Sigmoid colon (tissue), 7 donors: Measurements from ENCODE around the gene DPM2. TPM values are rescaled to one million over a fixed set of nuclear protein-coding genes. Genes with fewer than 3 reads are reported as not detected.

Experiments
- DNase-seq: peaks from one replicate; pipeline ENCODE4 v3.0.0-alpha.2; 2019
- H3K27ac ChIP-seq, 4 donors: fragments of 200-600 bp; sonication (generic); one replicate each; pipeline ENCODE4 v1.5.1; 2016 to 2019; ENCODE audit warnings: mild to moderate bottlenecking in 1 of 4
- H3K27me3 ChIP-seq, 3 donors: fragments of 200-600 bp; sonication (generic); one replicate each; pipeline ENCODE4 v1.5.1; 2019; ENCODE audit warnings: mild to moderate bottlenecking in 1 of 3
- H3K36me3 ChIP-seq, 4 donors: fragments of 200-600 bp; sonication (generic); one replicate each; pipeline ENCODE4 v1.5.1; 2016 to 2019
- H3K4me1 ChIP-seq, 4 donors: fragments of 200-600 bp; sonication (generic); one replicate each; pipeline ENCODE4 v1.5.1; 2017 to 2019
- H3K4me3 ChIP-seq, 4 donors: fragments of 200-600 bp; sonication (generic); one replicate each; pipeline ENCODE4 v1.5.1; 2017 to 2019; ENCODE audit warnings: mild to moderate bottlenecking in 2 of 4, moderate library complexity in 1 of 4
- H3K9me3 ChIP-seq, 4 donors: fragments of 200-600 bp in 3 of 4; sonication (generic) in 3 of 4; one replicate each; pipeline versions ENCODE4 v1.5.1 to v1.6.1; 2013 to 2019
- EP300 ChIP-seq, 4 donors: sonication (generic); formaldehyde crosslinking; IDR thresholded peaks; one replicate each; pipeline ENCODE4 v1.6.1; 2017; ENCODE audit warnings: antibody characterized with exemption in 4 of 4
- POLR2A ChIP-seq, 2 donors: fragments of 450-650 bp; IDR thresholded peaks; one replicate each; pipeline ENCODE4 v1.6.1; 2016; ENCODE audit warnings: antibody characterized with exemption in 2 of 2, mild to moderate bottlenecking in 2 of 2, moderate library complexity in 2 of 2
- POLR2AphosphoS5 ChIP-seq, 4 donors: sonication (generic); formaldehyde crosslinking; IDR thresholded peaks; one replicate each; pipeline ENCODE4 v1.6.1; 2017; ENCODE audit warnings: antibody characterized with exemption in 4 of 4
- WGBS, 2 donors: extraction: QIAGEN DNeasy Blood & Tissue Kit; methylation state at CpG; one replicate each; pipeline ENCODE4 v1.1.7; 2013; 5-methylcytosine and 5-hydroxymethylcytosine counted together
- intact Hi-C: fragments of 100-400 bp; cut with DNase I; formaldehyde crosslinking; loops from one replicate; pipeline ENCODE4 v1.15.1; 2023
- polyA plus RNA-seq, 3 donors: library from polyadenylated mRNA; stranded (reverse); fragments of 200-250 nt; gene quantifications; one replicate each; pipeline ENCODE4 v1.2.3, GENCODE V29; 2013
- total RNA-seq, 4 donors: library from RNA; depleted of rRNA; stranded (reverse); fragments of >200 nt; gene quantifications; one replicate each; pipeline ENCODE4 v1.1.0, GENCODE V29; 2016
- TF ChIP-seq, protein P1 (sequence below), 4 experiments: fragments of 450-650 bp in 3 of 4; fragments of 200-600 bp in 1 of 4; IDR thresholded peaks; one replicate each; pipeline ENCODE4 v1.5.1; 2016 to 2019; ENCODE audit warnings: antibody characterized with exemption in 4 of 4, mild to moderate bottlenecking in 3 of 4, moderate library complexity in 2 of 4
- donor health status: healthy with polysubstance abuse.
- donor health status: Bipolar disorder and iron deficiency.
- donor health status: healthy.

DPM2 gene
- total and polyA plus RNA-seq, 7 donors = 6.0 to 41.9 (median 11.9) TPM

DNA sequence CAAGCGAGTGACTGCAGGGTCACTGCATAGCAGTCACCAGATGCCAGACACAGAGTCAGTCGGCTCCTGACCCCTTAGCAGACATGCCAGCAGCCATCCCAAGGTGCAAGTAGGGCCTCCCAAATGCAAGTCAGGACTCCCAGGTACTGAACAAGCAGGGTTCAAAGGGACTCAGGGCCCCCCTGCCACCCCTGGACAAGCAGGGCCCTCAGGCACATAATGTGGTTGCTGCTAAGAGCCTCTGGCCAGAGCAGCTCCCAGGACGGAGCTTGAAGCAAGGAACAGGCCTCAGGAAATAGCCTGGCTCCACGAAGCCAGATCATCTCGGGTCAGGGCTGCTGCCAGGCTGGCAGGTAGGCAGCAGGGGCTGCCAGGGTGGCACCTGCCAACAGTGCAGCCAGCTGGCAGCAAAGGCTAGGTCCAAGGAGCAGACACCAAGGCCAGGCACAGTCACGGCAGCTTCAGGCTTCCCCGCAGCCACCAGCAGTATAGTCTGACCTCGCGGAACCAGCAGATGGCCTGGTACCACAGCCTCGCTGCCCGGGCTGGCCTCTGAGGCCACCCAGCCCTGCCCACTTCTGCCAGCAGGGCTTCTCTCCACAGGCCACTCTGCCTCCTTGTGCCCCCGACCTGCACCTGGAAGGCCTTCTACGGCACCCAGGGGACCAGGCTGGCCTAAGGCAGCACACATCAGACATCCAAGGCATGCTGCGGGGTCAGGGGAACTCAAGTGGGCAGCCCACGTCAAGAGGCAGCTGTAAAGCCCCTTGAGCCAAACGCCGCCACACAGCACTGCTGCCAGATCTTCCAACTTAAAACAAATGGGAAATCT lies 35.7 kb upstream of the DPM2 start:
- no peaks in the 10 kb centered on the region for H3K9me3 ChIP-seq
- H3K4me3 ChIP-seq = peak overlapping the region in 2 of 4 donors; percentile 5 to 32
- intact Hi-C loops = no loop called here
- 37 to 53% methylated on average over 17 of the region's 17 CpGs for WGBS, 2 donors
- DNase-seq = peak; percentile 71
- peak overlapping the region; percentile 94 to 99 (median 96) for H3K27ac ChIP-seq
- TF ChIP-seq POLR2A (IDR thresholded peaks at IDR 0.05) = no peak
- no peak for TF ChIP-seq EP300 (IDR thresholded peaks at IDR 0.05)
- peak in 2 of 4 donors; percentile 6 to 48 for TF ChIP-seq POLR2AphosphoS5 (IDR thresholded peaks at IDR 0.05)
- TF ChIP-seq, protein P1, sequence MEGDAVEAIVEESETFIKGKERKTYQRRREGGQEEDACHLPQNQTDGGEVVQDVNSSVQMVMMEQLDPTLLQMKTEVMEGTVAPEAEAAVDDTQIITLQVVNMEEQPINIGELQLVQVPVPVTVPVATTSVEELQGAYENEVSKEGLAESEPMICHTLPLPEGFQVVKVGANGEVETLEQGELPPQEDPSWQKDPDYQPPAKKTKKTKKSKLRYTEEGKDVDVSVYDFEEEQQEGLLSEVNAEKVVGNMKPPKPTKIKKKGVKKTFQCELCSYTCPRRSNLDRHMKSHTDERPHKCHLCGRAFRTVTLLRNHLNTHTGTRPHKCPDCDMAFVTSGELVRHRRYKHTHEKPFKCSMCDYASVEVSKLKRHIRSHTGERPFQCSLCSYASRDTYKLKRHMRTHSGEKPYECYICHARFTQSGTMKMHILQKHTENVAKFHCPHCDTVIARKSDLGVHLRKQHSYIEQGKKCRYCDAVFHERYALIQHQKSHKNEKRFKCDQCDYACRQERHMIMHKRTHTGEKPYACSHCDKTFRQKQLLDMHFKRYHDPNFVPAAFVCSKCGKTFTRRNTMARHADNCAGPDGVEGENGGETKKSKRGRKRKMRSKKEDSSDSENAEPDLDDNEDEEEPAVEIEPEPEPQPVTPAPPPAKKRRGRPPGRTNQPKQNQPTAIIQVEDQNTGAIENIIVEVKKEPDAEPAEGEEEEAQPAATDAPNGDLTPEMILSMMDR (IDR thresholded peaks at IDR 0.05) = no peak
- peaks cover 0 to 100% (median 100%) of the 10 kb centered on the region in 4 donors for H3K4me1 ChIP-seq
- no peaks in the 10 kb centered on the region for H3K36me3 ChIP-seq
- no peaks in the 10 kb centered on the region for H3K27me3 ChIP-seq

GRCh38 chr9:127972236-127972871 lies 34.7 kb upstream of the DPM2 start:
- Histone ChIP-seq H3K4me1 (peaks cover 0 to 100% (median 100%) of the 10 kb centered on the region in 4 donors), H3K9me3 (no peaks in the 10 kb centered on the region), H3K27me3 (no peaks in the 10 kb centered on the region), H3K4me3 (peak overlapping the region in 3 of 4 donors; percentile 0 to 32 (median 16)), H3K36me3 (no peaks in the 10 kb centered on the region), H3K27ac (peak overlapping the region; percentile 94 to 99 (median 96))
- TF ChIP-seq EP300 (IDR thresholded peaks at IDR 0.05) (no peak), POLR2AphosphoS5 (IDR thresholded peaks at IDR 0.05) (no peak), POLR2A (IDR thresholded peaks at IDR 0.05) (no peak)
- TF ChIP-seq, protein P1 (IDR thresholded peaks at IDR 0.05) = no peak
- intact Hi-C loops = no loop called here
- WGBS, 2 donors = 60 to 77% methylated on average over 12 of the region's 12 CpGs
- peak; percentile 76 for DNase-seq

DNA sequence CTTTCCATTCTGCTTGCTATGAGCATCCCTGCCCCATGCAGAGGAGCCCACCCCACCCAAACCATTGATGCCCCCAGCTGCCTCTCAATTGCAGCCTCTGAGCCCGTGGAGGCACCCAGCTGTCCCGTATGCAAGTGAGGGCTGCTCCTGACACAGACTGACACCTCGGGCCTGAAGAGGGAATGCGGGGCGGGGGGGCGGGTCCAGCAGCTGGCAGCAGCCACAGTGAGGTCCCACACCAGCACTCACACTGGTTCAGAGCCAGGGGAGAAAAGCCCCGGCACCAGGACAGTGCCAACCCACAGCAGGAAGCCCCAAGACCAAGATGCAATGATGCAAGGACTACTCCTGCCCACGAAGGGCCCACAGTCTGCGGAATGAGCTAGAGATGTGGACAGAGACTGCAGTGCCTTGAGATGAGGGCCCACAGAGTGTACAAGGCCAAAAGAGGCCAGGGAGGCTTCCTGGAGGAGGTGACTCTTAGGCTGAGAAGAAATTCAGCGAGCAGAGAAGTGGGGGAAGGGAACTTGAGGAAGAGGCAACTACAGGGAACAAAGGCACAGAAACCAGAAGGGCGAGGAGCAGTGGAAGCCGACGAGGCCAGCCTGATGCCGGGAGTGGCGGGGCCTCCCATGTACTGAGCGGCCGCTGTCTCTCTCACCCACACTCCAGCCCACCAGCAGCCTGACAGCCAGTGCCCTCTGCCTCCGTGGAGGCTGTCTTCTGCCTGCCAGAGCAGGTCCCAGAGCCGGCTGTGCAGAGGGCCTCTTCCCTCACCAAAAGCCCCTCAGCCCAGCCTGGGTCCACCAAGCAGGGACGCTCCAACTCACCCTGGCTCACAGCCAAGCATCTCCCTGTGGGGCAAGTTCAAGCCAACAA lies 33.9 kb upstream of the DPM2 start:
- peaks cover 0 to 100% (median 100%) of the 10 kb centered on the region in 4 donors for H3K4me1 ChIP-seq
- peak; percentile 68 for DNase-seq

More for the DNA sequence above, 33.9 kb upstream of the DPM2 start:
- intact Hi-C loops = no loop called here
- H3K4me3 ChIP-seq = peak overlapping the region in 2 of 4 donors; percentile 16 to 32
- H3K27me3 ChIP-seq = no peaks in the 10 kb centered on the region
- H3K27ac ChIP-seq = peak overlapping the region; percentile 94 to 99 (median 96)
- WGBS, 2 donors = 34 to 46% methylated on average over 20 of the region's 20 CpGs
- H3K36me3 ChIP-seq = no peaks in the 10 kb centered on the region
- no peaks in the 10 kb centered on the region for H3K9me3 ChIP-seq
- TF ChIP-seq EP300 (IDR thresholded peaks at IDR 0.05) = no peak
- TF ChIP-seq, protein P1 (IDR thresholded peaks at IDR 0.05) = no peak
- TF ChIP-seq POLR2AphosphoS5 (IDR thresholded peaks at IDR 0.05) = no peak
- no peak for TF ChIP-seq POLR2A (IDR thresholded peaks at IDR 0.05)
